ENCODE results near the gene ELOVL5. TPM values are rescaled to one million over a fixed set of nuclear protein-coding genes. Genes with fewer than 3 reads are reported as not detected.

The ELOVL5 gene
- total and polyA plus RNA-seq, 2 experiments from 2014 or later, result 83.3 to 180 TPM

GRCh38 chr6:53369051-53369450, 20.3 kb upstream of the ELOVL5 start:
- Mint-ChIP-seq H3K4me1 (no peaks in the 10 kb centered on the region), H3K27me3 (ENCODE audit: insufficient read depth, low read depth, poor library complexity) (peaks cover 2% of the 10 kb centered on the region), H3K36me3 (ENCODE audit: low read depth) (peaks cover 4% of the 10 kb centered on the region; the same call in 1 of the 3 replicates), H3K9me3 (peaks cover 14% of the 10 kb centered on the region), H3K4me3 (no peak overlapping the region), H3K27ac (no peak overlapping the region)
- no peak for TF ChIP-seq ZNF114 (CRISPR knock-in tag; IDR thresholded peaks at IDR 0.05)
- TF ChIP-seq ZNF331 (CRISPR knock-in tag; IDR thresholded peaks at IDR 0.05; ENCODE audit: low read depth), result no peak
- TF ChIP-seq EZH2phosphoT487 (IDR thresholded peaks at IDR 0.05; ENCODE audit: unreplicated experiment), result no peak
- TF ChIP-seq CREB1 (CRISPR knock-in tag; IDR thresholded peaks at IDR 0.05; ENCODE audit: low read depth), result no peak
- no peak for TF ChIP-seq CTCF (conservative IDR thresholded peaks at IDR 0.05; ENCODE audit: low read depth in 2 of 2)
- TF ChIP-seq STAT1 (IDR thresholded peaks at IDR 0.05; ENCODE audit: unreplicated experiment), result no peak
- TF ChIP-seq ZNF462 (CRISPR knock-in tag; IDR thresholded peaks at IDR 0.05), result no peak
- TF ChIP-seq POLR2AphosphoS5 (IDR thresholded peaks at IDR 0.05; ENCODE audit: low read depth), result no peak
- TF ChIP-seq ETS1 (IDR thresholded peaks at IDR 0.05), result no peak
- Histone ChIP-seq H3K9me2 (ENCODE audit: insufficient read depth) (no peaks in the 10 kb centered on the region), H3K4me3 (no peak overlapping the region), H3K4me1 (ENCODE audit: insufficient read depth) (no peaks in the 10 kb centered on the region), H3F3A (replicated peaks; ENCODE audit: low read depth) (no peaks in the 10 kb centered on the region), H2AFZ (no peak overlapping the region), H3K27ac (ENCODE audit: low read depth) (no peak overlapping the region), H3K79me2 (replicated peaks; ENCODE audit: insufficient read depth) (no peaks in the 10 kb centered on the region), H3K4me2 (no peak overlapping the region), H3K27me3 (ENCODE audit: insufficient read depth) (no peaks in the 10 kb centered on the region), H4K20me1 (replicated peaks; ENCODE audit: insufficient read depth) (no peaks in the 10 kb centered on the region), H3K36me3 (ENCODE audit: insufficient read depth) (no peaks in the 10 kb centered on the region)
- DNase-seq (ENCODE audit: low spot score) (no peak), ATAC-seq (no peak)

All from GM23338 (cell line).